NT2/D1 (cell line): ENCODE measurements around the gene SAE1.

Source experiments
- DNase-seq: peaks from one replicate; pipeline ENCODE4 v3.0.0-alpha.2; 2011; ENCODE audit warnings: low read depth, low spot score
- H3K27me3 ChIP-seq: 2 replicates; pipeline ENCODE4 v1.6.0; 2011; ENCODE audit warnings: mild to moderate bottlenecking; ENCODE audit not compliant: insufficient read length, insufficient read depth
- H3K36me3 ChIP-seq: 2 replicates; pipeline ENCODE4 v1.6.1; 2011; ENCODE audit warnings: mild to moderate bottlenecking, low read length, mixed read lengths; ENCODE audit not compliant: insufficient read depth, insufficient read length
- H3K4me1 ChIP-seq: 2 replicates; pipeline ENCODE4 v1.5.1; 2011; ENCODE audit not compliant: insufficient read depth, insufficient read length
- H3K4me3 ChIP-seq: 2 replicates; pipeline ENCODE4 v1.5.1; 2011; ENCODE audit warnings: low read depth; ENCODE audit not compliant: insufficient read length
- H3K9ac ChIP-seq: 2 replicates; pipeline ENCODE4 v1.6.0; 2011; ENCODE audit warnings: low read depth; ENCODE audit not compliant: insufficient read length
- H3K9me3 ChIP-seq: 2 replicates; pipeline ENCODE4 v1.5.1; 2011; ENCODE audit warnings: mild to moderate bottlenecking, low read length; ENCODE audit not compliant: insufficient read depth
- SUZ12 ChIP-seq: IDR thresholded peaks from 2 replicates; pipeline ENCODE4 v1.6.1; 2011; ENCODE audit not compliant: insufficient read length, insufficient read depth; ENCODE audit errors: extremely low read depth
- YY1 ChIP-seq: IDR thresholded peaks from 2 replicates; pipeline ENCODE4 v1.6.1; 2011; ENCODE audit not compliant: insufficient read length, insufficient read depth
- ZNF274 ChIP-seq: IDR thresholded peaks from 2 replicates; pipeline ENCODE4 v1.6.1; 2011; ENCODE audit warnings: mild to moderate bottlenecking, low read depth, low read length

Gene SAE1

GRCh38 chr19:47210689-47211316, 80.2 kb downstream of the SAE1 start:
- Histone ChIP-seq H3K4me3 (no peak overlapping the region), H3K36me3 (peaks cover 58% of the 10 kb centered on the region), H3K9ac (no peak overlapping the region), H3K27me3 (no peaks in the 10 kb centered on the region), H3K4me1 (peaks cover 11% of the 10 kb centered on the region), H3K9me3 (no peaks in the 10 kb centered on the region)
- DNase-seq: no peak
- TF ChIP-seq ZNF274: no peak
- TF ChIP-seq YY1: no peak
- no peak for TF ChIP-seq SUZ12

GRCh38 chr19:47215581-47215980, 84.9 kb downstream of the SAE1 start:
- Histone ChIP-seq H3K4me1 (peaks cover 1% of the 10 kb centered on the region), H3K9me3 (no peaks in the 10 kb centered on the region), H3K27me3 (no peaks in the 10 kb centered on the region), H3K9ac (no peak overlapping the region), H3K36me3 (peaks cover 14% of the 10 kb centered on the region), H3K4me3 (no peak overlapping the region)
- DNase-seq: no peak
- TF ChIP-seq ZNF274: no peak
- TF ChIP-seq YY1: no peak
- TF ChIP-seq SUZ12: no peak

GRCh38 chr19:47221080-47221841, 90.6 kb downstream of the SAE1 start:
- Histone ChIP-seq H3K9ac (no peak overlapping the region), H3K9me3 (no peaks in the 10 kb centered on the region), H3K4me1 (peaks cover 5% of the 10 kb centered on the region), H3K27me3 (no peaks in the 10 kb centered on the region), H3K4me3 (no peak overlapping the region), H3K36me3 (peaks cover 15% of the 10 kb centered on the region)
- DNase-seq: no peak
- TF ChIP-seq YY1: no peak
- TF ChIP-seq ZNF274: no peak
- TF ChIP-seq SUZ12: no peak

GRCh38 chr19:47221890-47222289, 91.3 kb downstream of the SAE1 start:
- TF ChIP-seq SUZ12 (no peak), YY1 (no peak), ZNF274 (no peak)
- no peaks in the 10 kb centered on the region for H3K9me3 ChIP-seq
- H3K36me3 ChIP-seq: peaks cover 15% of the 10 kb centered on the region
- H3K4me1 ChIP-seq: peaks cover 5% of the 10 kb centered on the region
- DNase-seq: no peak
- H3K9ac ChIP-seq: no peak overlapping the region
- H3K27me3 ChIP-seq: no peaks in the 10 kb centered on the region
- H3K4me3 ChIP-seq: no peak overlapping the region

- DNase-seq: peak; percentile 57
- peaks cover 16% of the 10 kb centered on the region for H3K4me1 ChIP-seq
Measured at GRCh38 chr19:47225746-47226425, 95.3 kb downstream of the SAE1 start.

GRCh38 chr19:47226426-47227351, 96.1 kb downstream of the SAE1 start:
- TF ChIP-seq SUZ12: no peak
- no peak for TF ChIP-seq ZNF274
- TF ChIP-seq YY1: no peak
- Histone ChIP-seq H3K4me1 (peaks cover 18% of the 10 kb centered on the region), H3K27me3 (peaks cover 16% of the 10 kb centered on the region)

More at GRCh38 chr19:47225746-47226425, 95.3 kb downstream of the SAE1 start:
- H3K4me3 ChIP-seq: peak overlapping the region; percentile 62
- H3K36me3 ChIP-seq: peaks cover 12% of the 10 kb centered on the region
- peaks cover 12% of the 10 kb centered on the region for H3K27me3 ChIP-seq
- peak overlapping the region; percentile 97 for H3K9ac ChIP-seq
- H3K9me3 ChIP-seq: no peaks in the 10 kb centered on the region
- TF ChIP-seq YY1: no peak
- no peak for TF ChIP-seq ZNF274
- TF ChIP-seq SUZ12: no peak

More at GRCh38 chr19:47226426-47227351, 96.1 kb downstream of the SAE1 start:
- peak overlapping the region; percentile 62 for H3K4me3 ChIP-seq
- peaks cover 8% of the 10 kb centered on the region for H3K36me3 ChIP-seq
- H3K9ac ChIP-seq: peak overlapping the region; percentile 97
- no peak for DNase-seq
- H3K9me3 ChIP-seq: no peaks in the 10 kb centered on the region
